ENCODE results near the gene IGSF8.
A peak's percentile ranks its signal among the peaks of the same experiment; 100 is the strongest.

IGSF8 gene

DNA sequence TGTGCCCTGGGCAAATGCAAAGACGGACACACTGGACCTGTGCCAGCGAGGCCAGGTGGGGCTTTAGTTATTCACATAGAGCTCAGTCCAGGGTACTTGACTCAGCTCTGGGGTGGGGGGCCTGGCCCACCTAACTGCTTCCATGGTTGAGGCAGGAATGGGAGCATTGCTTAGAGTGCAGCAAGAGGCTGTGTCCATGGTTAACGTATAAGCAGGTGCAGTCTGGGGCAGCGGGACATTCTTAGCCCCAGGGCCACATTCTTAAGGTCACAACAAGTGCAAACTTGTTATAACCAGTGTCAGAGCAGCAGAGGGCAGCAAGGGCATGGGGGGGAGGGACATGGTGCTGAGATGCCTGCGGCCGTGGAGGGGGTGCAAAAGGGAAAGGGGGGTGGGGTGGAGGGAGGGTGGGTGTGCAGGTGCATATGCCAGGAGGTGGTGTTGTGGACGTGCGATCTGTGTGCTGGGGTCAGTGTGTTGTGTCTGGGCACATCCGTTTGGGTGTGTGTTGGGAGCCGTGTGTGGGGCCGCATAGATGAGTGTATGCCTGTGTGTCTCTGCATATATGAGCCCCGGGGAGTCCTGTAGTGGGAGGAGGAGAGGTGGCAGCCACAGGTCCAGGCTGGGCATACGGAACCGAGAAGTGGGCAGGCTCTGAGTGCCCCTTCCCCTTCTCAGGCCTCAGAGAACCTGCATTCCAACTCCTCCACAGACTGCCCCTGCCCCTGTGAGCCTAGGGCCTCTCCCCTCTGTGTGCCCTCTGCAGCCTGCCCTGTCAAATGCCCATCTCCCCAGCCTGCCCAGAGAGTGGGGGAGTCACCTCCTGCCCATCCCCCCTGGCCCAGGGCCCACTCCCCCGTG lies 36.8 kb downstream of the IGSF8 start:
- Histone ChIP-seq H3K9me3 (ENCODE audit: control insufficient read depth, insufficient read depth, low read length) (no peaks in the 10 kb centered on the region), H3K4me1 (ENCODE audit: control insufficient read depth, low read length) (no peaks in the 10 kb centered on the region), H4K20me1 (ENCODE audit: control insufficient read depth, insufficient read depth, low read depth, low read length) (no peaks in the 10 kb centered on the region), H3K27me3 (ENCODE audit: control insufficient read depth, low read length) (peaks cover 26% of the 10 kb centered on the region), H3K9me2 (replicated peaks; ENCODE audit: control insufficient read depth, low read length) (no peaks in the 10 kb centered on the region), H3K27ac (ENCODE audit: low read depth, low read length) (no peak overlapping the region), H3K4me2 (ENCODE audit: low read length) (no peak overlapping the region), H3K4me3 (ENCODE audit: low read length) (no peak overlapping the region), H3K36me3 (ENCODE audit: control insufficient read depth, low read length) (no peaks in the 10 kb centered on the region), H3F3A (ENCODE audit: control insufficient read depth, insufficient read depth) (no peaks in the 10 kb centered on the region), H3K79me2 (ENCODE audit: control insufficient read depth, low read length) (no peaks in the 10 kb centered on the region)
- TF ChIP-seq EZH2phosphoT487 (IDR thresholded peaks at IDR 0.05; ENCODE audit: borderline replicate concordance, low read length), result no peak
- TF ChIP-seq, protein P1, sequence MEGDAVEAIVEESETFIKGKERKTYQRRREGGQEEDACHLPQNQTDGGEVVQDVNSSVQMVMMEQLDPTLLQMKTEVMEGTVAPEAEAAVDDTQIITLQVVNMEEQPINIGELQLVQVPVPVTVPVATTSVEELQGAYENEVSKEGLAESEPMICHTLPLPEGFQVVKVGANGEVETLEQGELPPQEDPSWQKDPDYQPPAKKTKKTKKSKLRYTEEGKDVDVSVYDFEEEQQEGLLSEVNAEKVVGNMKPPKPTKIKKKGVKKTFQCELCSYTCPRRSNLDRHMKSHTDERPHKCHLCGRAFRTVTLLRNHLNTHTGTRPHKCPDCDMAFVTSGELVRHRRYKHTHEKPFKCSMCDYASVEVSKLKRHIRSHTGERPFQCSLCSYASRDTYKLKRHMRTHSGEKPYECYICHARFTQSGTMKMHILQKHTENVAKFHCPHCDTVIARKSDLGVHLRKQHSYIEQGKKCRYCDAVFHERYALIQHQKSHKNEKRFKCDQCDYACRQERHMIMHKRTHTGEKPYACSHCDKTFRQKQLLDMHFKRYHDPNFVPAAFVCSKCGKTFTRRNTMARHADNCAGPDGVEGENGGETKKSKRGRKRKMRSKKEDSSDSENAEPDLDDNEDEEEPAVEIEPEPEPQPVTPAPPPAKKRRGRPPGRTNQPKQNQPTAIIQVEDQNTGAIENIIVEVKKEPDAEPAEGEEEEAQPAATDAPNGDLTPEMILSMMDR (IDR thresholded peaks at IDR 0.05; ENCODE audit: low read depth, low read length, poor library complexity, severe bottlenecking), result no peak

DNA sequence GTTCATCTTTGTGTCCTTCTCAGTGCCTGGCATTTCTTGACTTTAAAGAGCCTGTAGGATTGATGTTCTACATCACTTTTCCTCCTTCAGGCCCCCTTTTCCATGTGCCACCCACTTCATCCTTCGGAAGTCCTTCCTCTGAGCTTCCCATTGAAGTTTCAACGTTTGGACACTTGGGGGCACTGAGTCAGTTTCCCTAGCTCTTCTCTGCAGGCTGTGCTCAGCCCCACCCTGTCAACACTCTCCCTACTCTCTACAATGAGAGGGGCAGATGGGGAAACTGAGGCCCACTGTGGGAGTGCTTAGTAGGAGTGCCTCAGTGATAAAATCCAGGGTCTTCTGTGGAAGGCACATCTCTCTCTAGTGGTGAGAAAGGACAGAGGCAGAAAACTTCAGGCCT lies 40.3 kb downstream of the IGSF8 start:
- Histone ChIP-seq H3K4me3 (ENCODE audit: low read length) (no peak overlapping the region), H3K27me3 (ENCODE audit: control insufficient read depth, low read length) (peaks cover 44% of the 10 kb centered on the region), H3F3A (ENCODE audit: control insufficient read depth, insufficient read depth) (no peaks in the 10 kb centered on the region), H3K36me3 (ENCODE audit: control insufficient read depth, low read length) (no peaks in the 10 kb centered on the region), H3K4me2 (ENCODE audit: low read length) (no peak overlapping the region), H3K79me2 (ENCODE audit: control insufficient read depth, low read length) (no peaks in the 10 kb centered on the region), H3K9me2 (replicated peaks; ENCODE audit: control insufficient read depth, low read length) (no peaks in the 10 kb centered on the region), H3K27ac (ENCODE audit: low read depth, low read length) (no peak overlapping the region), H3K9me3 (ENCODE audit: control insufficient read depth, insufficient read depth, low read length) (no peaks in the 10 kb centered on the region), H3K4me1 (ENCODE audit: control insufficient read depth, low read length) (no peaks in the 10 kb centered on the region), H4K20me1 (ENCODE audit: control insufficient read depth, insufficient read depth, low read depth, low read length) (no peaks in the 10 kb centered on the region)
- no peak for TF ChIP-seq EZH2phosphoT487 (IDR thresholded peaks at IDR 0.05; ENCODE audit: borderline replicate concordance, low read length)
- TF ChIP-seq, protein P1 (IDR thresholded peaks at IDR 0.05; ENCODE audit: low read depth, low read length, poor library complexity, severe bottlenecking), result peak; percentile 56

DNA sequence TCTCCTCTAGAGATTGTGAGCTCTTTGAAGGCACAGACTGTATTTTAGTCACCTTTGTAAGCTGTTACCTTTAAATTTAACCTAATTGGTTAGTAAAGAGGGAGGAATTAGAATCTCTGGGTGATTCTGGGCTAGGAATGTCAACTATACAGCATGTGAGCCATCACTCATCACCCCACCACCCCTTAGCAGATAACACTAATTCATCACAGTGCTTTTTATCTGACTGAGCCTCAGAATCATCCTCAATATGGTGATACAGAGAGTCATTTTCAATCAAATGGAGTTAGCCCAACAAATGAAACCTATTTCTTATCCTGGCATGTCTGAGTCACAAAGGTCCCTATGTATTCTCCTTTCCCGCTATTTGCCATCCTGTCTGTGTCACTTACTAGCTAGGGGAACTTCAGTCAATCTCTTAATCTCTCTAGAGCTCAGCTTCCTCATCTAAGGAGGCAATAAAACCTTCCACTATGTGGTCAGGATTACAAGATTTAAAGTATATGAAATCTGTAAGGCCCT lies 41.7 kb downstream of the IGSF8 start:
- Histone ChIP-seq H3K79me2 (ENCODE audit: control insufficient read depth, low read length) (no peaks in the 10 kb centered on the region), H3F3A (ENCODE audit: control insufficient read depth, insufficient read depth) (no peaks in the 10 kb centered on the region), H3K9me3 (ENCODE audit: control insufficient read depth, insufficient read depth, low read length) (no peaks in the 10 kb centered on the region), H3K27me3 (ENCODE audit: control insufficient read depth, low read length) (peaks cover 58% of the 10 kb centered on the region), H3K4me2 (ENCODE audit: low read length) (no peak overlapping the region), H3K4me3 (ENCODE audit: low read length) (no peak overlapping the region), H3K9me2 (replicated peaks; ENCODE audit: control insufficient read depth, low read length) (no peaks in the 10 kb centered on the region), H4K20me1 (ENCODE audit: control insufficient read depth, insufficient read depth, low read depth, low read length) (no peaks in the 10 kb centered on the region), H3K4me1 (ENCODE audit: control insufficient read depth, low read length) (no peaks in the 10 kb centered on the region), H3K36me3 (ENCODE audit: control insufficient read depth, low read length) (no peaks in the 10 kb centered on the region), H3K27ac (ENCODE audit: low read depth, low read length) (no peak overlapping the region)
- TF ChIP-seq, protein P1 (IDR thresholded peaks at IDR 0.05; ENCODE audit: low read depth, low read length, poor library complexity, severe bottlenecking), result no peak
- no peak for TF ChIP-seq EZH2phosphoT487 (IDR thresholded peaks at IDR 0.05; ENCODE audit: borderline replicate concordance, low read length)
